Measurements from ENCODE around the gene RXRB. TPM values are rescaled to one million over a fixed set of nuclear protein-coding genes. Genes with fewer than 3 reads are reported as not detected.

Gene RXRB
- polyA plus RNA-seq, 2 of the 4 experiments (the other 2 are of a cell fraction) = 15.6 to 20.3 TPM

DNA sequence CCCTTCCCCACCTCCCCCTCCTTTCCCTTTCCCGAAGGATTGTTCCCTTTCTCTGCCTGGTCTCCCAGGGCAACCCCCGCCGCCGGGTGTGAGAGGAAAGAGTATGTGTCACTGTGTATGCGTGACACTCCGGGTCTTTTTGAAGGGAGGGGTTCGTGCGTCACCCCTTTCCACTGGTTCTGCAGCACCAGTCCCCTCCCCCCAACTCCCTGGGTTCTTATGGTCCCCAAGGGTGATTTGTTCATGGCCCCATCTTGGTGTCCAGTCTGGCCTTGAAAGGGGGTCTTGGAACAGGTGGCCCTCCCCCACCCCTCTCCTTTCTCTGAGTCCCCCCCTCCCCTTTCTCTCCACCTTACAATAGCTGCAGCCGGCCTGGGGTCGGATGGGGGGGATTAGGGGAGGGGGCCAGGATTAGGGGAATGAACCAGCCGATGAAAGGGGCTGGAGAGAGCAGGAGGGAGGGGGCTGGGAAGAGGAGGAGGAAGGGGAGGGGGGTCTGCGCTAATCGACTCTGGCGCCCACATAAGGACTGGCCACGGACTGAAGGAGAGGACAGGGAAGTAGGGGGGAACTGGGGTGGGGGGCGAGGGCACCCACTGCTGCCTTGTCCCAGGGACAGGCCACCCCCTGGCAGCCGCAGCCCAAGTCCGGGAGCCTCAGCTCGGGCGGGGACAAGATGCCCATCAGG, 6.5 kb upstream of the RXRB start:
- Histone ChIP-seq H3K4me2 (peak overlapping the region; percentile 76), H3K27ac (peak overlapping the region; percentile 97 to 100; a peak in 5 of 6 replicates), H3K9me3 (no peaks in the 10 kb centered on the region), H3K4me3 (peak overlapping the region; percentile 87; the same call in 2 of the 3 replicates), H3K4me1 (peaks cover 39% of the 10 kb centered on the region)
- FAIRE-seq (no peak), DNase-seq (ENCODE audit: low read depth in 1 of 2, low spot score in 1 of 2) (no peak), ATAC-seq (no peak)
- TF ChIP-seq RARB (CRISPR knock-in tag; IDR thresholded peaks at IDR 0.05) = no peak
- ChIA-PET CTCF (interaction anchor here (2.7 kb wide), 1 partner anchor 41 kb away, joined by 11 read pairs; no protein-coding TSS in a partner anchor), POLR2A (no interaction called here)
- WGBS (ENCODE audit: missing lambda C conversion rate) = 68% methylated on average over 7 of the region's 20 CpGs

GRCh38 chr6:33206027-33206863, 5.8 kb upstream of the RXRB start:
- peak overlapping the region; percentile 87 to 100; a peak in 5 of 6 replicates for H3K27ac ChIP-seq
- no peak for ATAC-seq
- ChIA-PET CTCF (interaction anchor here (0.6 to 2.4 kb wide), 3 partner anchors 8 to 42 kb away, joined by 3 to 9 read pairs (median 4); no protein-coding TSS in a partner anchor), POLR2A (interaction anchor here (1.5 kb wide), 1 partner anchor 235 kb away, joined by 4 read pairs; no protein-coding TSS in a partner anchor)
- no peaks in the 10 kb centered on the region for H3K9me3 ChIP-seq
- DNase-seq (ENCODE audit: low read depth in 1 of 2, low spot score in 1 of 2) = no peak
- H3K4me3 ChIP-seq = no peak overlapping the region
- TF ChIP-seq ESRRA (IDR thresholded peaks at IDR 0.05; ENCODE audit: borderline replicate concordance, low read length) (no peak), NR3C1 (IDR thresholded peaks at IDR 0.05) (no peak), RCOR1 (IDR thresholded peaks at IDR 0.05; ENCODE audit: low read depth, low read length) (no peak), SREBF2 (IDR thresholded peaks at IDR 0.05) (no peak), NFE2L2 (conservative IDR thresholded peaks at IDR 0.05; ENCODE audit: low read length) (no peak), CBX2 (IDR thresholded peaks at IDR 0.05; ENCODE audit: borderline replicate concordance, low read depth) (no peak), FOXS1 (CRISPR knock-in tag; IDR thresholded peaks at IDR 0.05) (no peak), FOSB (CRISPR knock-in tag; IDR thresholded peaks at IDR 0.05) (no peak)
- TF ChIP-seq, protein P1, sequence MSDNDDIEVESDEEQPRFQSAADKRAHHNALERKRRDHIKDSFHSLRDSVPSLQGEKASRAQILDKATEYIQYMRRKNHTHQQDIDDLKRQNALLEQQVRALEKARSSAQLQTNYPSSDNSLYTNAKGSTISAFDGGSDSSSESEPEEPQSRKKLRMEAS (IDR thresholded peaks at IDR 0.05) = no peak
- H3K4me2 ChIP-seq = peak overlapping the region; percentile 76
- WGBS (ENCODE audit: missing lambda C conversion rate) = 83% methylated on average over 3 of the region's 3 CpGs
- peaks cover 46% of the 10 kb centered on the region for H3K4me1 ChIP-seq
- FAIRE-seq = no peak

GRCh38 chr6:33205191-33206026, 4.9 kb upstream of the RXRB start:
- FAIRE-seq = no peak
- peaks cover 46% of the 10 kb centered on the region for H3K4me1 ChIP-seq
- H3K27ac ChIP-seq = peak overlapping the region; percentile 87 to 100

More at GRCh38 chr6:33205191-33206026, 4.9 kb upstream of the RXRB start:
- peak; percentile 33 to 47; a peak in 4 of 6 replicates for ATAC-seq
- DNase-seq (ENCODE audit: low read depth in 1 of 2, low spot score in 1 of 2) = peak; percentile 46 to 59
- H3K9me3 ChIP-seq = no peaks in the 10 kb centered on the region
- peak overlapping the region; percentile 82 for H3K4me3 ChIP-seq
- CTCF ChIA-PET = interaction anchor here (1.2 to 2.4 kb wide), 2 partner anchors 33 to 43 kb away, joined by 3 to 9 read pairs; no protein-coding TSS in a partner anchor
- POLR2A ChIA-PET = interaction anchor here (1.5 kb wide), 1 partner anchor 234 kb away, joined by 4 read pairs; no protein-coding TSS in a partner anchor
- peak overlapping the region; percentile 76 for H3K4me2 ChIP-seq
- TF ChIP-seq EP300 (IDR thresholded peaks at IDR 0.05) = no peak
- TF ChIP-seq, protein P2, sequence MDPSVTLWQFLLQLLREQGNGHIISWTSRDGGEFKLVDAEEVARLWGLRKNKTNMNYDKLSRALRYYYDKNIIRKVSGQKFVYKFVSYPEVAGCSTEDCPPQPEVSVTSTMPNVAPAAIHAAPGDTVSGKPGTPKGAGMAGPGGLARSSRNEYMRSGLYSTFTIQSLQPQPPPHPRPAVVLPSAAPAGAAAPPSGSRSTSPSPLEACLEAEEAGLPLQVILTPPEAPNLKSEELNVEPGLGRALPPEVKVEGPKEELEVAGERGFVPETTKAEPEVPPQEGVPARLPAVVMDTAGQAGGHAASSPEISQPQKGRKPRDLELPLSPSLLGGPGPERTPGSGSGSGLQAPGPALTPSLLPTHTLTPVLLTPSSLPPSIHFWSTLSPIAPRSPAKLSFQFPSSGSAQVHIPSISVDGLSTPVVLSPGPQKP (IDR thresholded peaks at IDR 0.05; ENCODE audit: low read depth, low read length) = no peak
- TF ChIP-seq ZFP36 (IDR thresholded peaks at IDR 0.05; ENCODE audit: borderline replicate concordance, partially characterized antibody) = no peak
- TF ChIP-seq ZC3H11A (IDR thresholded peaks at IDR 0.05) = no peak
- TF ChIP-seq FOSL2 (IDR thresholded peaks at IDR 0.05) = no peak
- TF ChIP-seq FOSL2 (CRISPR knock-in tag; IDR thresholded peaks at IDR 0.05) = peak; percentile 67
- no peak for TF ChIP-seq MAFK (IDR thresholded peaks at IDR 0.05; ENCODE audit: partially characterized antibody)
- TF ChIP-seq EHF (CRISPR knock-in tag; IDR thresholded peaks at IDR 0.05) = no peak
- no peak for TF ChIP-seq POLR2AphosphoS2 (conservative IDR thresholded peaks at IDR 0.05; ENCODE audit: low read length)
- no peak for TF ChIP-seq ZNF302 (CRISPR knock-in tag; IDR thresholded peaks at IDR 0.05)
- TF ChIP-seq CEBPB (IDR thresholded peaks at IDR 0.05) = no peak
- no peak for TF ChIP-seq NR3C1 (IDR thresholded peaks at IDR 0.05)
- TF ChIP-seq, protein P1 (IDR thresholded peaks at IDR 0.05) = 0 out of 2 replicates have a peak, but pooled peaks have one; percentile 6
- TF ChIP-seq USF2 (IDR thresholded peaks at IDR 0.05) = no peak
- no peak for TF ChIP-seq RFX5 (IDR thresholded peaks at IDR 0.05)
- 40% methylated on average over 11 of the region's 17 CpGs for WGBS (ENCODE audit: missing lambda C conversion rate)

All from A549 (cell line).